Activated naive CD4-positive, alpha-beta T cell treated with Interleukin-2 at 50 U/mL for 16 hours (primary cell): ENCODE results near the gene SMIM11.
"Not testable (repeated sequence)": the region's sequence is repeated elsewhere in the genome, so short reads cannot be mapped to it uniquely, and the experiment has no call there.

Experiments used
- DNase-seq: peaks from one replicate; pipeline ENCODE4 v3.0.0-alpha.2; 2020

The SMIM11 gene

GRCh38 chr21:34428441-34428840 is 53.1 kb downstream of the SMIM11 start:
- not testable (repeated sequence) for DNase-seq

- not testable (repeated sequence) for DNase-seq
These were observed 54.4 kb downstream of the SMIM11 start for GRCh38 chr21:34429710-34430109.
